ENCODE data around the gene EPB41L2. TPM values are rescaled to one million over a fixed set of nuclear protein-coding genes. Genes with fewer than 3 reads are reported as not detected.
"Not testable (repeated sequence)": the region's sequence is repeated elsewhere in the genome, so short reads cannot be mapped to it uniquely, and the experiment has no call there.

Gene EPB41L2
- total and polyA plus RNA-seq, 4 experiments from 2014 or later: 3.3 to 24.3 (median 12.7) TPM

GRCh38 chr6:131093334-131093733 lies 30.3 kb upstream of the EPB41L2 start:
- Histone ChIP-seq H3K27ac (ENCODE audit: low read depth, low read length) (no peak overlapping the region), H3K9me3 (ENCODE audit: control insufficient read depth in 1 of 2, low read length in 2 of 2) (no peaks in the 10 kb centered on the region), H3K4me1 (ENCODE audit: insufficient read depth, low read length) (no peaks in the 10 kb centered on the region), H3K27me3 (ENCODE audit: insufficient read depth, low read length) (no peaks in the 10 kb centered on the region), H3K36me3 (ENCODE audit: insufficient read depth, low read length) (no peaks in the 10 kb centered on the region), H3K4me3 (ENCODE audit: low read length in 2 of 2) (no peak overlapping the region)
- Mint-ChIP-seq H3K27me3 (peaks cover 4 to 6% of the 10 kb centered on the region in 2 donors), H3K4me3 (no peak overlapping the region), H3K27ac (no peak overlapping the region), H3K4me1 (no peaks in the 10 kb centered on the region), H3K9me3 (peaks cover 0 to 16% (median 10%) of the 10 kb centered on the region in 8 donors), H3K36me3 (no peaks in the 10 kb centered on the region)
- intact Hi-C loops (cut with micrococcal nuclease): no loop called here
- no peak for DNase-seq
- ChIA-PET CTCF (ENCODE audit: partially characterized antibody) (no interaction called here), POLR2A (ENCODE audit: partially characterized antibody) (no interaction called here)

DNA sequence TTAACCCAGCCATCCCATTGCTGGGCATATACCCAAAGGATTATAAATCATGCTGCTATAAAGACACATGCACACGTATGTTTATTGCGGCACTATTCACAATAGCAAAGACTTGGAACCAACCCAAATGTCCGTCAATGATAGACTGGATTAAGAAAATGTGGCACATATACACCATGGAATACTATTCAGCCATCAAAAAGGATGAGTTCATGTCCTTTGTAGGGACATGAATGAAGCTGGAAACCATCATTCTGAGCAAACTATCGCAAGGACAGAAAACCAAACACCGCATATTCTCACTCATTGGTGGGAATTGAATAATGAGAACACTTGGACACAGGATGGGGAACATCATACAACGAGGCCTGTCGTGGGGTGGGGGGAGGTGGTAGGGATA lies 28.9 kb upstream of the EPB41L2 start:
- H3K36me3 ChIP-seq (ENCODE audit: insufficient read depth, low read length); H3K36me3 Mint-ChIP-seq; H3K4me3 Mint-ChIP-seq; H3K27me3 ChIP-seq (ENCODE audit: insufficient read depth, low read length); intact Hi-C loops (cut with micrococcal nuclease); H3K4me3 ChIP-seq (ENCODE audit: low read length in 2 of 2); DNase-seq; POLR2A ChIA-PET (ENCODE audit: partially characterized antibody); H3K27ac ChIP-seq (ENCODE audit: low read depth, low read length); CTCF ChIA-PET (ENCODE audit: partially characterized antibody); H3K4me1 ChIP-seq (ENCODE audit: insufficient read depth, low read length); H3K27ac Mint-ChIP-seq; H3K4me1 Mint-ChIP-seq; H3K9me3 ChIP-seq (ENCODE audit: control insufficient read depth in 1 of 2, low read length in 2 of 2); H3K27me3 Mint-ChIP-seq: not testable (repeated sequence)
- H3K9me3 Mint-ChIP-seq: peaks cover 2 to 21% (median 10%) of the 10 kb centered on the region in 8 donors

DNA sequence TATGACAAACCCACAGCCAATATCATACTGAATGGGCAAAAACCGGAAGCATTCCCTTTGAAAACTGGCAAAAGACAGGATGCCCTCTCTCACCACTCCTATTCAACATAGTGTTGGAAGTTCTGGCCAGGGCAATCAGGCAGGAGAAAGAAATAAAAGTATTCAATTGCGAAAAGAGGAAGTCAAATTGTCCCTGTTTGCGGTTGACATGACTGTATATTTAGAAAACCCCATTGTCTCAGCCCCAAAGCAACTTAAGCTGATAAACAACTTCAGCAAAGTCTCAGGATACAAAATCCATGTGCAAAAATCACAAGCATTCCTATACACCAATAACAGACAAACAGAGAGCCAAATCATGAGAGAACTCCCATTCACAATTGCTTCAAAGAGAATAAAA lies 27.3 kb upstream of the EPB41L2 start:
- H3K4me1 Mint-ChIP-seq; H3K36me3 ChIP-seq (ENCODE audit: insufficient read depth, low read length); H3K4me3 ChIP-seq (ENCODE audit: low read length in 2 of 2); H3K4me3 Mint-ChIP-seq; H3K36me3 Mint-ChIP-seq; intact Hi-C loops (cut with micrococcal nuclease); H3K27me3 ChIP-seq (ENCODE audit: insufficient read depth, low read length); H3K9me3 ChIP-seq (ENCODE audit: control insufficient read depth in 1 of 2, low read length in 2 of 2); DNase-seq; H3K27ac ChIP-seq (ENCODE audit: low read depth, low read length); CTCF ChIA-PET (ENCODE audit: partially characterized antibody); POLR2A ChIA-PET (ENCODE audit: partially characterized antibody); H3K4me1 ChIP-seq (ENCODE audit: insufficient read depth, low read length); H3K27ac Mint-ChIP-seq: not testable (repeated sequence)
- peaks cover 10 to 14% of the 10 kb centered on the region in 2 donors for H3K27me3 Mint-ChIP-seq
- H3K9me3 Mint-ChIP-seq: peaks cover 4 to 31% (median 17%) of the 10 kb centered on the region in 8 donors

- Mint-ChIP-seq H3K4me1 (no peaks in the 10 kb centered on the region), H3K36me3 (peaks cover 1 to 8% of the 10 kb centered on the region in 2 donors), H3K27me3 (peaks cover 13 to 23% of the 10 kb centered on the region in 2 donors), H3K27ac (no peak overlapping the region), H3K9me3 (peaks cover 2 to 19% (median 9%) of the 10 kb centered on the region in 8 donors), H3K4me3 (no peak overlapping the region)
- no peak for DNase-seq
- no peaks in the 10 kb centered on the region for H3K27me3 ChIP-seq (ENCODE audit: insufficient read depth, low read length)
- ChIA-PET CTCF (ENCODE audit: partially characterized antibody) (interaction anchor here (1.5 kb wide), 1 partner anchor 199 kb away, joined by 4 read pairs; no protein-coding TSS in a partner anchor), POLR2A (ENCODE audit: partially characterized antibody) (no interaction called here)
- intact Hi-C loops (cut with micrococcal nuclease): no loop called here
- no peaks in the 10 kb centered on the region for H3K4me1 ChIP-seq (ENCODE audit: insufficient read depth, low read length)
- H3K36me3 ChIP-seq (ENCODE audit: insufficient read depth, low read length): no peaks in the 10 kb centered on the region
- no peaks in the 10 kb centered on the region for H3K9me3 ChIP-seq (ENCODE audit: control insufficient read depth in 1 of 2, low read length in 2 of 2)
- no peak overlapping the region for H3K27ac ChIP-seq (ENCODE audit: low read depth, low read length)
- H3K4me3 ChIP-seq (ENCODE audit: low read length in 2 of 2): no peak overlapping the region
These were observed 21.9 kb upstream of the EPB41L2 start for GRCh38 chr6:131084982-131085381.

GRCh38 chr6:131083687-131084086 lies 20.6 kb upstream of the EPB41L2 start:
- no peak for DNase-seq
- Mint-ChIP-seq H3K9me3 (peaks cover 2 to 18% (median 8%) of the 10 kb centered on the region in 8 donors), H3K36me3 (peaks cover 1 to 8% of the 10 kb centered on the region in 2 donors), H3K27me3 (peaks cover 14 to 26% of the 10 kb centered on the region in 2 donors), H3K27ac (no peak overlapping the region), H3K4me3 (no peak overlapping the region), H3K4me1 (no peaks in the 10 kb centered on the region)
- no peaks in the 10 kb centered on the region for H3K36me3 ChIP-seq (ENCODE audit: insufficient read depth, low read length)
- H3K4me3 ChIP-seq (ENCODE audit: low read length in 2 of 2): no peak overlapping the region
- CTCF ChIA-PET (ENCODE audit: partially characterized antibody): interaction anchor here (0.5 to 1.1 kb wide), 2 partner anchors 25 to 545 kb away, joined by 3 to 4 read pairs; no protein-coding TSS in a partner anchor
- H3K27ac ChIP-seq (ENCODE audit: low read depth, low read length): no peak overlapping the region
- POLR2A ChIA-PET (ENCODE audit: partially characterized antibody): no interaction called here
- intact Hi-C loops (cut with micrococcal nuclease): no loop called here
- no peaks in the 10 kb centered on the region for H3K27me3 ChIP-seq (ENCODE audit: insufficient read depth, low read length)
- no peaks in the 10 kb centered on the region for H3K4me1 ChIP-seq (ENCODE audit: insufficient read depth, low read length)
- H3K9me3 ChIP-seq (ENCODE audit: control insufficient read depth in 1 of 2, low read length in 2 of 2): no peaks in the 10 kb centered on the region

DNA sequence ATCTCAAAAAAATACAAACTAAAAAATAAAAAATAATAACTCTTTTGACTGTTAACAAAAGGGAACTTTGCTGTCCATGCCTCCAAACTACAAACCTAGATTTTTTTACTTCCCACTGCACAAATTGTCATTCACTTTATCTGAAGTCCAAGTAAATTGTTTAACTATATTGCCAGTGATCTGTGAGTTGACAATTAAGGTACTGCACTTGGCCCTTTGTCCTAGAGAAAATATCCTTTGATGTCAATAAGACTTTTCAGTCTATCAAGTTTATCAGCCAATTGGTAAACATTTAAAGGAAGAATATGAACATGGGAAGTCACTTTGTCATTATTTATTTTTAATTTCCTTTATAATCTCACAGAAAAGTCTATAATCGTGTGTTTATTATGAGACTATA lies 19.3 kb upstream of the EPB41L2 start:
- Histone ChIP-seq H3K36me3 (ENCODE audit: insufficient read depth, low read length) (no peaks in the 10 kb centered on the region), H3K9me3 (ENCODE audit: control insufficient read depth in 1 of 2, low read length in 2 of 2) (no peaks in the 10 kb centered on the region), H3K27ac (ENCODE audit: low read depth, low read length) (no peak overlapping the region), H3K4me3 (ENCODE audit: low read length in 2 of 2) (no peak overlapping the region), H3K4me1 (ENCODE audit: insufficient read depth, low read length) (no peaks in the 10 kb centered on the region), H3K27me3 (ENCODE audit: insufficient read depth, low read length) (no peaks in the 10 kb centered on the region)
- intact Hi-C loops (cut with micrococcal nuclease): no loop called here
- Mint-ChIP-seq H3K4me3 (no peak overlapping the region), H3K27me3 (peaks cover 16 to 20% of the 10 kb centered on the region in 2 donors), H3K4me1 (no peaks in the 10 kb centered on the region), H3K9me3 (peaks cover 2 to 14% (median 5%) of the 10 kb centered on the region in 8 donors), H3K36me3 (peaks cover 1 to 5% of the 10 kb centered on the region in 2 donors), H3K27ac (no peak overlapping the region)
- no peak for DNase-seq
- CTCF ChIA-PET (ENCODE audit: partially characterized antibody): no interaction called here
- POLR2A ChIA-PET (ENCODE audit: partially characterized antibody): no interaction called here

DNA sequence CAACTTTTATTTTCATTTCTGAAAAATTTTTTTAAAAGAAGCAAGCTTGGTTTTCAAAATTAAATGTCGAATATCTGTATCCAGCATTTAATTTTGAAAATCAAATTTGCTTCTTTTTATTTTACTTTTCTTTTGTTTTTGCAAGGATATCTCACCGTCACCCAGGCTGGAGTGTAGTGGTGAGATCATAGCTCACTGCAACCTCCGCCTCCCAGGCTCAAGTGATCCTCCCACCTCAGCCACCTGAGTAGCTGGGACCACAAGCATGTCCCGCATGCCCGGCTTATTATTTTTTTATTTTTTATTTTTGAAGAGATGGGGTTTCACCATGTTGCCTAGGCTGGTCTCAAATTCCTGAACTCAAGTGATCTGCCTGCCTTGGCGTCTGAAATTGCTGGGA lies 17.0 kb upstream of the EPB41L2 start:
- no peaks in the 10 kb centered on the region for H3K36me3 Mint-ChIP-seq
- POLR2A ChIA-PET (ENCODE audit: partially characterized antibody): no interaction called here
- intact Hi-C loops (cut with micrococcal nuclease): no loop called here
- no peak overlapping the region for H3K4me3 Mint-ChIP-seq
- CTCF ChIA-PET (ENCODE audit: partially characterized antibody): no interaction called here
- no peaks in the 10 kb centered on the region for H3K4me1 ChIP-seq (ENCODE audit: insufficient read depth, low read length)
- H3K4me1 Mint-ChIP-seq: no peaks in the 10 kb centered on the region
- no peaks in the 10 kb centered on the region for H3K36me3 ChIP-seq (ENCODE audit: insufficient read depth, low read length)
- DNase-seq: no peak
- no peaks in the 10 kb centered on the region for H3K9me3 ChIP-seq (ENCODE audit: control insufficient read depth in 1 of 2, low read length in 2 of 2)
- no peak overlapping the region for H3K27ac ChIP-seq (ENCODE audit: low read depth, low read length)
- no peak overlapping the region for H3K27ac Mint-ChIP-seq
- H3K9me3 Mint-ChIP-seq: no peaks in the 10 kb centered on the region
- H3K4me3 ChIP-seq (ENCODE audit: low read length in 2 of 2): no peak overlapping the region
- H3K27me3 Mint-ChIP-seq: peaks cover 9 to 12% of the 10 kb centered on the region in 2 donors
- H3K27me3 ChIP-seq (ENCODE audit: insufficient read depth, low read length): no peaks in the 10 kb centered on the region

GRCh38 chr6:131073577-131073976 lies 10.5 kb upstream of the EPB41L2 start:
- Histone ChIP-seq H3K9me3 (ENCODE audit: control insufficient read depth in 1 of 2, low read length in 2 of 2) (no peaks in the 10 kb centered on the region), H3K27ac (ENCODE audit: low read depth, low read length) (no peak overlapping the region), H3K36me3 (ENCODE audit: insufficient read depth, low read length) (no peaks in the 10 kb centered on the region), H3K27me3 (ENCODE audit: insufficient read depth, low read length) (no peaks in the 10 kb centered on the region), H3K4me3 (ENCODE audit: low read length in 2 of 2) (no peak overlapping the region), H3K4me1 (ENCODE audit: insufficient read depth, low read length) (no peaks in the 10 kb centered on the region)
- Mint-ChIP-seq H3K9me3 (peaks cover 0 to 3% (median 0%) of the 10 kb centered on the region in 8 donors), H3K4me1 (no peaks in the 10 kb centered on the region), H3K27ac (peak overlapping the region in 1 of 7 donors; percentile 43), H3K36me3 (no peaks in the 10 kb centered on the region), H3K27me3 (peaks cover 0 to 2% of the 10 kb centered on the region in 2 donors), H3K4me3 (no peak overlapping the region)
- ChIA-PET POLR2A (ENCODE audit: partially characterized antibody) (no interaction called here), CTCF (ENCODE audit: partially characterized antibody) (no interaction called here)
- no peak for DNase-seq
- intact Hi-C loops (cut with micrococcal nuclease): no loop called here

Data from CD4-positive, alpha-beta memory T cell (primary cell).